PFSK-1 (cell line): ENCODE data around the gene ACBD3.

Experiments used
- POLR2AphosphoS5 ChIP-seq: IDR thresholded peaks from 2 replicates; pipeline ENCODE4 v1.6.1; 2012; ENCODE audit warnings: low read depth, mild to moderate bottlenecking, control low read depth, low read length, moderate library complexity
- TAF1 ChIP-seq: IDR thresholded peaks from 2 replicates; pipeline ENCODE4 v1.6.1; 2012; ENCODE audit warnings: low read length, control low read depth, borderline replicate concordance; ENCODE audit not compliant: insufficient read depth

GRCh38 chr1:226111883-226112261, 74.7 kb downstream of the ACBD3 start:
- no peak for TF ChIP-seq TAF1
- no peak for TF ChIP-seq POLR2AphosphoS5
